Stimulated activated CD4-positive, alpha-beta T cell treated with anti-CD3 and anti-CD28 coated beads, Interleukin-15, amount 100 ng/mL, for 1 hour (primary cell): ENCODE results near the gene NLRP1.

ENCODE experiments used
- DNase-seq, 2 donors: peaks; one replicate each; pipeline ENCODE4 v3.0.0-alpha.2; 2020; ENCODE audit warnings: low read depth in 1 of 2, low spot score in 1 of 2

The NLRP1 gene

GRCh38 chr17:5584383-5585286 is at the start of gene NLRP1:
Gene NLRP1 (minus strand): TSS chr17:5584509. CDS start chr17:5583957, 552 bp downstream.
- DNase-seq = peak; percentile 79 to 88

- no peak for DNase-seq
These were observed 47.8 kb upstream of the NLRP1 start for GRCh38 chr17:5631958-5632590.

GRCh38 chr17:5630434-5630833 is 46.1 kb upstream of the NLRP1 start:
- DNase-seq = no peak

GRCh38 chr17:5629128-5629527 is 44.8 kb upstream of the NLRP1 start:
- no peak for DNase-seq

- DNase-seq = no peak
These were observed 44.0 kb upstream of the NLRP1 start for GRCh38 chr17:5628262-5628661.

- no peak for DNase-seq
These were observed 39.9 kb upstream of the NLRP1 start for GRCh38 chr17:5624211-5624610.

- DNase-seq = no peak
These were observed 37.4 kb upstream of the NLRP1 start for GRCh38 chr17:5621729-5622128.

GRCh38 chr17:5621026-5621425 is 36.7 kb upstream of the NLRP1 start:
- no peak for DNase-seq

- no peak for DNase-seq
These were observed 34.9 kb upstream of the NLRP1 start for GRCh38 chr17:5619088-5619740.

GRCh38 chr17:5618476-5618875 is 34.2 kb upstream of the NLRP1 start:
- no peak for DNase-seq

- DNase-seq = no peak
These were observed 31.2 kb upstream of the NLRP1 start for GRCh38 chr17:5615476-5615875.

- no peak for DNase-seq
These were observed 26.6 kb upstream of the NLRP1 start for GRCh38 chr17:5610956-5611355.

GRCh38 chr17:5608399-5609112 is 24.2 kb upstream of the NLRP1 start:
- no peak for DNase-seq

- no peak for DNase-seq
These were observed 23.6 kb upstream of the NLRP1 start for GRCh38 chr17:5607946-5608345.

GRCh38 chr17:5605452-5605851 is 21.1 kb upstream of the NLRP1 start:
- DNase-seq = no peak

- no peak for DNase-seq
These were observed 15.7 kb upstream of the NLRP1 start for GRCh38 chr17:5600041-5600440.

GRCh38 chr17:5598457-5598856 is 14.1 kb upstream of the NLRP1 start:
- no peak for DNase-seq

GRCh38 chr17:5596421-5596820 is 12.1 kb upstream of the NLRP1 start:
- DNase-seq = no peak

GRCh38 chr17:5595831-5596230 is 11.5 kb upstream of the NLRP1 start:
- DNase-seq = no peak

- no peak for DNase-seq
These were observed 8.1 kb upstream of the NLRP1 start for GRCh38 chr17:5592382-5592781.

- DNase-seq = no peak
These were observed 7.7 kb upstream of the NLRP1 start for GRCh38 chr17:5591966-5592365.
